DOHH2 (cell line): ENCODE data around the gene DDX21.
"Not testable (repeated sequence)": the region's sequence is repeated elsewhere in the genome, so short reads cannot be mapped to it uniquely, and the experiment has no call there.

Source experiments
- CTCF ChIP-seq: fragments of 200-600 bp; sonication (generic); IDR thresholded peaks from one replicate; pipeline ENCODE4 v1.5.1; 2014; ENCODE audit warnings: antibody characterized with exemption, mild to moderate bottlenecking, low read depth, low read length; ENCODE audit not compliant: poor library complexity, severe bottlenecking
- EZH2phosphoT487 ChIP-seq: fragments of 200-600 bp; sonication (generic); IDR thresholded peaks from 2 replicates; pipeline ENCODE4 v1.6.1; 2017; ENCODE audit warnings: borderline replicate concordance, mild to moderate bottlenecking, antibody characterized with exemption, low read length, moderate library complexity, mixed read lengths

GRCh38 chr10:68975936-68976473, 20.0 kb downstream of the DDX21 start:
- not testable (repeated sequence) for TF ChIP-seq CTCF, EZH2phosphoT487
